ENCODE measurements around the gene SPOCK3.
"Not testable (repeated sequence)": the region's sequence is repeated elsewhere in the genome, so short reads cannot be mapped to it uniquely, and the experiment has no call there.

Gene SPOCK3

GRCh38 chr4:166896254-166896653, 338.0 kb downstream of the SPOCK3 start:
- H3K27ac ChIP-seq (ENCODE audit: low read depth, low read length) = no peak overlapping the region
- H3K4me1 ChIP-seq (ENCODE audit: control insufficient read depth, insufficient read depth, low read length) = no peaks in the 10 kb centered on the region
- no peaks in the 10 kb centered on the region for H3K27me3 ChIP-seq (ENCODE audit: control insufficient read depth, insufficient read depth, low read length)
- no peaks in the 10 kb centered on the region for H3K36me3 ChIP-seq (ENCODE audit: control insufficient read depth, insufficient read depth, low read length)
- no peak overlapping the region for H3K4me3 ChIP-seq (ENCODE audit: low read length)
- H3K9ac ChIP-seq (ENCODE audit: low read length) = no peak overlapping the region

DNA sequence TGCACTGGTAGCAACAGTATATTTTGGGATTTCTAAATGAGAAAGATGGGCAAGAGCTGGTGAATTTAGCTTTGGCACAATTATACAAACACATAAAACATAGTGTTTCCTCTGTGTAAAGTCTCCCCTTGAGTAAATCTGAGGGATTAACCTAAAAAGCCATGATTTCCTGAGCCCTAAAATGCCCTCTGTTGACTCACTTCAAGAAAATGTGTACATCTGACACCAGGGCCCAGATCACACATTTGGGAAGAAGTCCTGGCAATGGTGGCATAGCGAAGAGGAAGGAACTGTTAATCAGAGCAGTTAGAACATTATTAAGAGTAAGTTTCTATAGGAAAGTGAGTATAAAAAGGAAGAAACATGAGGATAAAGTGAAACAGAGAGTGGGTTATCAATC, 338.5 kb downstream of the SPOCK3 start:
- Histone ChIP-seq H3K4me3 (ENCODE audit: low read length) (no peak overlapping the region), H3K36me3 (ENCODE audit: control insufficient read depth, insufficient read depth, low read length) (no peaks in the 10 kb centered on the region), H3K9ac (ENCODE audit: low read length) (no peak overlapping the region), H3K27ac (ENCODE audit: low read depth, low read length) (no peak overlapping the region), H3K27me3 (ENCODE audit: control insufficient read depth, insufficient read depth, low read length) (no peaks in the 10 kb centered on the region), H3K4me1 (ENCODE audit: control insufficient read depth, insufficient read depth, low read length) (no peaks in the 10 kb centered on the region)

DNA sequence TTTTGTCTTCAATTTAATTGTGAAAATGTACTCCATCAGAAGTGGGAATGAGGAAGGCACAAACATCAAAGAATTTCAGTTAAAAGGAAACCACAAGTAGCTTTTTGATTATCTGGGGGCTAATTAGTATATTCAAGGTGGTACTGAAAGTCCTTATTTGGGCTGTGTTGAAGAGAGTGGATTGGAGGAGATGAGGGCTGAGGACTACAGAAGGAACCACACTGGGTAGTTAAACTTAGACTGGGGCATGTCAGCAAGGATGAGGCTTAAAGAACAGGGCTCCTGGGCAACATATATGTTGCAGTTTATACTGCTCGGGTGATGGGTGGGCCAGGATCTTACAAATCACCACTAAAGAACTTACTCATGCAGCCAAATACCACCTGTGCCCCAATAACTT, 346.8 kb downstream of the SPOCK3 start:
- no peaks in the 10 kb centered on the region for H3K4me1 ChIP-seq (ENCODE audit: control insufficient read depth, insufficient read depth, low read length)
- no peak overlapping the region for H3K4me3 ChIP-seq (ENCODE audit: low read length)
- no peaks in the 10 kb centered on the region for H3K36me3 ChIP-seq (ENCODE audit: control insufficient read depth, insufficient read depth, low read length)
- no peaks in the 10 kb centered on the region for H3K27me3 ChIP-seq (ENCODE audit: control insufficient read depth, insufficient read depth, low read length)
- no peak overlapping the region for H3K9ac ChIP-seq (ENCODE audit: low read length)
- H3K27ac ChIP-seq (ENCODE audit: low read depth, low read length) = no peak overlapping the region

DNA sequence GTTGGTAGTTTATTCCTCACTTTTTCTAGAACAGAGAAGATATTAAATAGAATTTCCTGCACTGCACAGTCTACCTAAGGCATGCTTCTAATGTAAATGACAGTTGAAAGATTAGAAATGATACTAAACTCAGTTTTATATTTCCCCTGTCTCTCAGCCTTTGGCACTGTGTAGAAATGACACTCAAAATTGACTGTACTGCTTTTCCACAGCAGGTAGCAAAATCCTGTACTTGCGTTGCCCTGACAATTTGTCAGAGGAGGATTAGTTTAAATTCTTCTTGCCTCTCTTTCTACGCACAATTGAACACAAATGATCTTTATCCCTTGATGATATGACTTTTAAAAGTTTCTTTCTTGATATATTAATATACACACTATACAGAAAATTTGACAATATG, 347.6 kb downstream of the SPOCK3 start:
- no peaks in the 10 kb centered on the region for H3K27me3 ChIP-seq (ENCODE audit: control insufficient read depth, insufficient read depth, low read length)

GRCh38 chr4:166882221-166882620, 352.1 kb downstream of the SPOCK3 start:
- no peaks in the 10 kb centered on the region for H3K36me3 ChIP-seq (ENCODE audit: control insufficient read depth, insufficient read depth, low read length)
- no peak overlapping the region for H3K27ac ChIP-seq (ENCODE audit: low read depth, low read length)
- H3K4me1 ChIP-seq (ENCODE audit: control insufficient read depth, insufficient read depth, low read length) = no peaks in the 10 kb centered on the region
- H3K9ac ChIP-seq (ENCODE audit: low read length) = no peak overlapping the region
- H3K4me3 ChIP-seq (ENCODE audit: low read length) = no peak overlapping the region
- no peaks in the 10 kb centered on the region for H3K27me3 ChIP-seq (ENCODE audit: control insufficient read depth, insufficient read depth, low read length)

More for the DNA sequence above, 347.6 kb downstream of the SPOCK3 start:
- Histone ChIP-seq H3K4me1 (ENCODE audit: control insufficient read depth, insufficient read depth, low read length) (no peaks in the 10 kb centered on the region), H3K36me3 (ENCODE audit: control insufficient read depth, insufficient read depth, low read length) (no peaks in the 10 kb centered on the region), H3K9ac (ENCODE audit: low read length) (no peak overlapping the region), H3K27ac (ENCODE audit: low read depth, low read length) (no peak overlapping the region), H3K4me3 (ENCODE audit: low read length) (no peak overlapping the region)

DNA sequence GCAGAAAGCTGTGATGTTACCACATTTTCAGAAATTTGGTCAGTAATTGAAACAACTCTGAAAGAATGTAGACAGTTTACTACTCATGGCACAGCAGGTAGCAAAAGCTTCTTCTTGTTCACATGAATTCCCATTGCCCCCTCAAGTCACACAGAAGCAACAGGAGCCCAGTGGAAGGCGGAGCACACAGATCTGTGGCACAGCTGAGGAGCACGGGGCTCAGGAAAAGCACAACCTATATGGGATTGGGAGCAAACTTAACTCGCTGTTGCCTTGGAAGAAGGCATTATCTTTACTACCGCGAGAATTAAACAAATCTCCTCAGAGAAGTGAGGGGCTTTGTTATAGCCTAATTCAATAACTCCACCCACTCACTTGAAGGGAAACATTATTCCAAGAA, 358.5 kb downstream of the SPOCK3 start:
- Histone ChIP-seq H3K27me3 (ENCODE audit: control insufficient read depth, insufficient read depth, low read length) (no peaks in the 10 kb centered on the region), H3K36me3 (ENCODE audit: control insufficient read depth, insufficient read depth, low read length) (no peaks in the 10 kb centered on the region), H3K4me1 (ENCODE audit: control insufficient read depth, insufficient read depth, low read length) (no peaks in the 10 kb centered on the region), H3K4me3 (ENCODE audit: low read length) (no peak overlapping the region), H3K27ac (ENCODE audit: low read depth, low read length) (no peak overlapping the region), H3K9ac (ENCODE audit: low read length) (no peak overlapping the region)

- Histone ChIP-seq H3K4me1 (ENCODE audit: control insufficient read depth, insufficient read depth, low read length) (no peaks in the 10 kb centered on the region), H3K4me3 (ENCODE audit: low read length) (no peak overlapping the region), H3K27ac (ENCODE audit: low read depth, low read length) (no peak overlapping the region), H3K27me3 (ENCODE audit: control insufficient read depth, insufficient read depth, low read length) (no peaks in the 10 kb centered on the region), H3K36me3 (ENCODE audit: control insufficient read depth, insufficient read depth, low read length) (no peaks in the 10 kb centered on the region), H3K9ac (ENCODE audit: low read length) (no peak overlapping the region)
Observed at GRCh38 chr4:166862032-166862431, 372.3 kb downstream of the SPOCK3 start.

GRCh38 chr4:166850398-166850797, 383.9 kb downstream of the SPOCK3 start:
- H3K27me3 ChIP-seq (ENCODE audit: control insufficient read depth, insufficient read depth, low read length); H3K27ac ChIP-seq (ENCODE audit: low read depth, low read length): not testable (repeated sequence)

GRCh38 chr4:166846939-166847338, 387.4 kb downstream of the SPOCK3 start:
- H3K4me3 ChIP-seq (ENCODE audit: low read length) = no peak overlapping the region
- no peaks in the 10 kb centered on the region for H3K4me1 ChIP-seq (ENCODE audit: control insufficient read depth, insufficient read depth, low read length)
- H3K9ac ChIP-seq (ENCODE audit: low read length) = no peak overlapping the region
- H3K27me3 ChIP-seq (ENCODE audit: control insufficient read depth, insufficient read depth, low read length) = no peaks in the 10 kb centered on the region
- H3K36me3 ChIP-seq (ENCODE audit: control insufficient read depth, insufficient read depth, low read length) = no peaks in the 10 kb centered on the region
- H3K27ac ChIP-seq (ENCODE audit: low read depth, low read length) = no peak overlapping the region

More at GRCh38 chr4:166850398-166850797, 383.9 kb downstream of the SPOCK3 start:
- not testable (repeated sequence) for H3K36me3 ChIP-seq (ENCODE audit: control insufficient read depth, insufficient read depth, low read length); H3K4me3 ChIP-seq (ENCODE audit: low read length); H3K9ac ChIP-seq (ENCODE audit: low read length); H3K4me1 ChIP-seq (ENCODE audit: control insufficient read depth, insufficient read depth, low read length)

GRCh38 chr4:166842795-166843261, 391.5 kb downstream of the SPOCK3 start:
- Histone ChIP-seq H3K36me3 (ENCODE audit: control insufficient read depth, insufficient read depth, low read length) (no peaks in the 10 kb centered on the region), H3K27ac (ENCODE audit: low read depth, low read length) (no peak overlapping the region), H3K9ac (ENCODE audit: low read length) (no peak overlapping the region), H3K4me1 (ENCODE audit: control insufficient read depth, insufficient read depth, low read length) (no peaks in the 10 kb centered on the region), H3K4me3 (ENCODE audit: low read length) (no peak overlapping the region), H3K27me3 (ENCODE audit: control insufficient read depth, insufficient read depth, low read length) (no peaks in the 10 kb centered on the region)

DNA sequence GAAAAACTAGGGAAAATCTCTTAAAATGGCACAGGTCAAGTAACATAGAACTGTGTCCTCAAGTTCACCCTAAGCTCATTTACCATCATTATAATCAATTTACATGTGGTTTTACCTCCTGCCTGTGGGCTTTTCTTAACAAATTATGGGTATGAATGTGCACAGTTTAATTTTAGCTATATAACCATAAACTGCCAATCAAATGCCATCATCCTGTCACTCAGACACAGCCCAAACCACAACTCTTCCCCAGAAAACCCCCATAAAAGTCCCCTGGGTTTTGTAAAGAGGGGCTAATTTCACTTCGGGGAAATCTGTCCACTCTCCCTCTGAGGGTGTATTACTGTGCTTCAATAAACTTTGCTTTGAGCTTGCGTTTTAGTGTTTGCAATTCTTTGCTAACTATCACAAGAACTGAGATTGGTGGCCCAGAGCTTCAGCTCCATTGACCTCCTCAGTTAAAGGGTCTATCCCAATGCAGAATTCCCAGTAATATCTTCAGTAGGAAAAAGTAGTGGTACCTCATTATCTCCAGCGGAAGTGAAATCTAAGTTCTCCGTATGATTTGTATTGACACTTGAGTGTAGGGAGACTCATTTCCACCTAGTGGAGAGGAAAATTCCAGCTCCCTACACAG, 394.6 kb downstream of the SPOCK3 start:
- Histone ChIP-seq H3K36me3 (ENCODE audit: control insufficient read depth, insufficient read depth, low read length) (no peaks in the 10 kb centered on the region), H3K9ac (ENCODE audit: low read length) (no peak overlapping the region), H3K27me3 (ENCODE audit: control insufficient read depth, insufficient read depth, low read length) (no peaks in the 10 kb centered on the region), H3K27ac (ENCODE audit: low read depth, low read length) (no peak overlapping the region), H3K4me1 (ENCODE audit: control insufficient read depth, insufficient read depth, low read length) (no peaks in the 10 kb centered on the region), H3K4me3 (ENCODE audit: low read length) (no peak overlapping the region)

DNA sequence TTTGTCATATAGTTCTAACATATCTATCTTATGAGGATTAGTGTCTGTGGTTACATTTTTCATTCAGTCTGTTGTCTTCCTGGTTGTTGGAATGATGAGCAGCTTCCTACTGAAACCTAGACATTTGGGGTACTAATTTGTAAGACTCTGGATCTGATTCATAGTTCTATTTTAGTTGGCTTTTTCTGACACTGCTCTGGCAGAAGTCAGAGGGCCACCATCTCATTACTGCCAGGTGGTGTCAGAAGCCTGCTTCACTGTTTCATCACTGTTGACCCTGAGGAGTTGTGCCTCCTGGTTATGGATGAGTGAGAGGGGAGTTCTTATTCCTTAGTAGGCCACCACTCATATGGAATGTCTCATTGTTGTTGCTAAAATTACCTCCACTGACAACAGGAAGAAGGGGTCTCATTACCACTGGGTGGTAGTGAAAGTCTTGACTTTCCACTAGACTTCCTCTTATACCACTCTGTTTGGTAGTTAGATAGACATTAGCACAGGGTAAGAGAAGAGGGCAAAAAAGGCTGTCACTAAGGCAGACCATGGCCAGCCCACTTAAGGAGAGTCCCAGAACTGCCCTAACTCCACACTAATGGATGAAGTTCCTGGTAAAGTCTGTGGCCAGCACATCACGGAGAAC, 395.2 kb downstream of the SPOCK3 start:
- Histone ChIP-seq H3K36me3 (ENCODE audit: control insufficient read depth, insufficient read depth, low read length) (no peaks in the 10 kb centered on the region), H3K27me3 (ENCODE audit: control insufficient read depth, insufficient read depth, low read length) (no peaks in the 10 kb centered on the region), H3K4me1 (ENCODE audit: control insufficient read depth, insufficient read depth, low read length) (no peaks in the 10 kb centered on the region), H3K27ac (ENCODE audit: low read depth, low read length) (no peak overlapping the region), H3K9ac (ENCODE audit: low read length) (no peak overlapping the region), H3K4me3 (ENCODE audit: low read length) (no peak overlapping the region)

- Histone ChIP-seq H3K27me3 (ENCODE audit: control insufficient read depth, insufficient read depth, low read length) (no peaks in the 10 kb centered on the region), H3K4me1 (ENCODE audit: control insufficient read depth, insufficient read depth, low read length) (no peaks in the 10 kb centered on the region), H3K4me3 (ENCODE audit: low read length) (no peak overlapping the region), H3K36me3 (ENCODE audit: control insufficient read depth, insufficient read depth, low read length) (no peaks in the 10 kb centered on the region), H3K9ac (ENCODE audit: low read length) (no peak overlapping the region), H3K27ac (ENCODE audit: low read depth, low read length) (no peak overlapping the region)
Observed at GRCh38 chr4:166836865-166837264, 397.4 kb downstream of the SPOCK3 start.

All from rectal smooth muscle tissue (tissue), 1 donor.